ENCODE data around the gene GORASP1.

DNA sequence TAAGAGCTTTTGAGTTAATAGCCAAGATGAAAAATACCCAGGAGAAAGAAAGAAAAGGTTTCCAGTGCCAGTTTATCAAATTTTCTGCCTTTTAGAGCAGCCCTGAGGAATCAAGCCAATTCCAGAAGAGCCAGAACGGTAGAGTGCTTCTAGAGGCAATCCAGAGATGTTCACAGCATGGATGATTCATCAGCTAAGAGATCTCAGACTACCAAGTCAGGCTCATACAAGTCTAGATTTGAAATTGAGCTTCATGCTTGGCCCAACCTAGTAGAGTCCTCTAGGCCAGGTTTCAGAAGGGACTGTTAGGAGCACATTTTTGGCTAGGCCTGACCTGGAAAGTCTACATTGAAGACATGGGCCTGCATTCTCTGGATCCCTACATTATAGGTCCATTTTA is 40.1 kb downstream of the GORASP1 start:
- TF ChIP-seq POLR2AphosphoS5 (IDR thresholded peaks at IDR 0.05) (no peak), CTCF (IDR thresholded peaks at IDR 0.05 in 8 of 11, conservative IDR thresholded peaks at IDR 0.05 in 3 of 11) (no peak)

Measured in spleen (tissue), 7 donors.